NK-92 treated with Interleukin-12 subunit alpha and Interleukin-12 subunit beta, amount 100 ng/mL, for 24 hours (cell line): ENCODE data around the gene BPIFB3.
A peak's percentile ranks its signal among the peaks of the same experiment; 100 is the strongest.
"Not testable (repeated sequence)": the region's sequence is repeated elsewhere in the genome, so short reads cannot be mapped to it uniquely, and the experiment has no call there.

Experiments used
- DNase-seq: peaks from one replicate; lab custom pipeline; 2025; lab: John Stamatoyannopoulos, UW

The BPIFB3 gene

GRCh38 chr20:33091147-33091546, 37.4 kb downstream of the BPIFB3 start:
- DNase-seq: no peak

DNA sequence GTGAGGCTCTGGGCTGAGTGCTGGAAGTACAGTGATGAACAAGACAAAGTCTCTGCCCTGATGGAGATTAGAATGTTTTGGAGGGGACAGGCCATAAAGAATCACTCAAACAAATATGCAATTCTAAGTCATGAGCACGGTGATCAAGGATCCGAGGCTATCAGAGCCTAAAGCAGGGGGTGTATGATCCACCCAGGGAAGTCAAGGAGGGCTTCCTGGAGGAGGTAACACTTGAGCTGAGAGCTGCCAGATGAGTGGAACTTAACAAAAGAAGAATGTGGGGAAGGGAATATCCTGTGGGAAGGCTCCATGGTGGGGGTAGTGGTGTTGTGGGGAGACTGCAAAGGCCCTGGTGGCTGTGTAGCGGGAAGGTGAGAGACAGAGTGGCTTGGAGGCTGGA, 38.0 kb downstream of the BPIFB3 start:
- DNase-seq: no peak

DNA sequence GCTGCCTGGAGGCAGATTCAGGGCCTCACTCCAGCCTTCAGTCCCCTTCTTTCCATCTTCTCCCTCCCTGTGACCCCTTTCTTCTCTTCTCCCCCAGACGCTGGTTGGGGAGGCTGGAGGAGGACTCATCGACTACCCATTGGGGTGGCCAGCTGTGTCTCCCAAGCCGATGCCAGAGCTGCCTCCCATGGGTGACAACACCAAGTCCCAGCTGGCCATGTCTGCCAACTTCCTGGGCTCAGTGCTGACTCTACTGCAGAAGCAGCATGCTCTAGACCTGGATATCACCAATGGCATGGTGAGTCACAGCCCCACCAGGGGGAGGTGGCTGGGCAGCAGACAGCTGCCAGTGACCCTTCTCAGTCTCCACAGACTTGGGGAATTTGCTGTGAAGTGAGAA, 38.7 kb downstream of the BPIFB3 start:
- no peak for DNase-seq

- no peak for DNase-seq
These were observed 39.4 kb downstream of the BPIFB3 start for GRCh38 chr20:33093074-33093473.

GRCh38 chr20:33093582-33093981, 39.9 kb downstream of the BPIFB3 start:
- no peak for DNase-seq

DNA sequence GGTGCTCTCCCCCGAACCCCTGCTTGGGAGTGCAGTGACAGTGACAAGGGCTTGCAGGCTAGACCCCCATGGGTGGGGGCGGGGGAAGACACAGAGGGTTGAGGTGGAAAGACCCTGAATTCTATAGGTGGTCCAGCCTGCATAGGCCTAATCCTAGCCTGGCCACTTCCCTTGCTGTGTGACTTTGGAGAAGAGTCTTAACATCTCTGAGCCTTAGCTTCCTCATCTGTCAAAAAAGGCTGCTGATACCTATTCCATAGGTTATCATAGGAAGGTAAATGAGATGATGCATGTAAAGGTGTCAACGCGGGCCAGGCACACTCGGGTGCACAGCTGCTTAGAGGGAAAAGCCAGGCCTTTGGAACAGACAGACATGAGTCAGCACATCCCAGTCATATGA, 41.5 kb downstream of the BPIFB3 start:
- DNase-seq: no peak

DNA sequence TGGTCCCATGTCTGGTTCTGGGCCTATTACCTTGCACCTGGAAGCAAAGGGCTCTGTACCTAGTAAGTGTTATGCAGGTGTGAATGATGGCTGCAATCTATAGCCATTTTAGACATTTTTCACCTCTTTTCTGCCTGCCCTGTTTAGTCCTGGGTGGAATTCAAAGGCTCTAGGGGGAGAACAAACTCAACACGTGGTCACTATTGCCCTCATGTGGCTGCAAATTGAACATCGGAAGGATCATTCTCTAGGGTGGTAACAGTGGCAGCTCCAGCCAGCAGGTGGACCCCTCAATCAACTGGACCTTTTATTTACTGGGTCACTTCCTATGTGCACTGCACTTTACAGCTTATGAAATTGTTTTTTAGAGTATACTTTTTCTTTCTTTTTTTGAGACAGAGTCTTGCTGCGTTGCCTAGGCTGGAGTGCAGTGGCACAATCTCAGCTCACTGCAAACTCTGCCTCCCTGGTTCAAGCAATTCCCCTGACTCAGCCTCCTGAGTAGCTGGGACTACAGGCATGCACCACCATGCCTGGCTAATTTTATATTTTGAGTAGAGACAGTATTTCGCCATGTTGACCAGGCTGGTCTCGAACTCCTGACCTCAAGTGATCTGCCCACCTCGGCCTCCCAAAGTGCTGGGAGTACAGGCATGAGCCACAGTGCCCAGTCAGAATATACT, 42.3 kb downstream of the BPIFB3 start:
- peak; percentile 28 for DNase-seq

DNA sequence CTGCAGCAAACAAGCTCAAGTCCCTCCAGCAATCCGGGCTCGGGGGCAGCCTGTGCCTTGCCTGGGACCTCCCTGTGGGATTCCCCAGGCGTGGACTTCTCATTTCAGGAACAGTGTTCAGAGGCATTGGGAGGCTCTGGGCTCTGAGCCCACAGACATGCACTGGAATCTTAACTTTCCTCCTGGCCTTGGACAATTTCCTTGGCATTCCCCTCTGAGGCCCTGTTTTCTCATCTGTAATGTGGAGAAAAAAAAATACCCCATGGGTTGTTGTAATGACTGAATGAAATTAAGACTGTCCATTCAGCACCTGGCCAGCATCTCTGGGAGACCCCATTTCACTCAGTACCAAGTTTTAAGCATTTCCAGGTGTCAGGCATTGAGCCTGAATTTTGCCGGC, 43.3 kb downstream of the BPIFB3 start:
- DNase-seq: no peak

DNA sequence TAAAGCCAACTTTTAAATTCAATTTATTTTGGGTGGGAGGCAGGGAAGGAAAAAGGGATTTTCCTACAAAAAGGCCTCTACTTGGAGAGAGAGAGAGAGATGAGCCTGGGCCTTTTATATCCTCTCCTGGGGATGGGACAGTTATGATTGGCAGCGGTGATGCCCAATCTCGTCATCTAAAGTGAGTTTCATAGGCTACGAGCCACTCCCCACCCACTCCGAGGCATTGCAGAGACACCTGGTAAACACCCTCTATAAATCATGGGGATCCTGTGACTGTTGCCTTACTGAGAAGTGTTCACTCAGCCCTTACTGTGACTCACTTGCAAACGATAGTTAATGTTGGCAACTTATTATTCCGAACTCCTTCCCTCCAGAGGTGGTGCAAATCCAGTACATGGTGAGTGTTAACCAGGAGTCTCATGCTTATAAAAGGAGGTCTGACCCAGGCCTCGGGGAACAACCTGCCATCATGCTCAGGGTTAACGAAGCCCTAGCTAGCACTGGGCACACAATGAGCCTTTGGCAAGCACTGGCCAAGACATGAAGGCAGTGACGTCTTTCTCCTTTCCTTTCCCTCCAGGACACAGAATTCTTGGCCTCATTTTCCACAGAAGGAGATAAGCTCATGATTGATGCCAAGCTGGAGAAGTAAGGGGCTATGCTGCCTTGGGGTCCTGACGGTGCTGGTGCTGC, 46.3 kb downstream of the BPIFB3 start:
- no peak for DNase-seq

GRCh38 chr20:33103556-33103955, 49.9 kb downstream of the BPIFB3 start:
- DNase-seq: no peak

DNA sequence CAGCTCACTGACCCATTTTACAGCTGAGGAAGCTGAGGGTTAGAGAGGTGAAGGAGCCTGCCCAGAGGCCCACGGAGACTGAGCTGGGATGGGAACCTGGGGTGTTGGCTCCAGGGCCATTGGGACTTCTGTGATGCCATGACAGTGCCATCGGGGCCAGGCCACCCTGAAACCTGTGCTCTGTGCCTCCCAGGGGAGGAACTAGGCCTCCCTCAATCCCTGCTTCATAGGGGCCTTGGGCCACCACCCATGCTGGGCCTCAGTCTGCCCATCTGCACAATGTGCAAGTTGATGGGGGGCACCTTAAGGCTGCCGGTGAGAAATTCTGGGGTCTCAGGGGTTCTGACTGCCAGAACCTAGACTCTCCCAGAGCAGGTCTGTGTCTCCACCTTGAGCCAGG, 50.6 kb downstream of the BPIFB3 start:
- no peak for DNase-seq

GRCh38 chr20:33105316-33105924, 51.7 kb downstream of the BPIFB3 start:
- DNase-seq: no peak

- not testable (repeated sequence) for DNase-seq
These were observed 52.4 kb downstream of the BPIFB3 start for GRCh38 chr20:33106058-33106620.

DNA sequence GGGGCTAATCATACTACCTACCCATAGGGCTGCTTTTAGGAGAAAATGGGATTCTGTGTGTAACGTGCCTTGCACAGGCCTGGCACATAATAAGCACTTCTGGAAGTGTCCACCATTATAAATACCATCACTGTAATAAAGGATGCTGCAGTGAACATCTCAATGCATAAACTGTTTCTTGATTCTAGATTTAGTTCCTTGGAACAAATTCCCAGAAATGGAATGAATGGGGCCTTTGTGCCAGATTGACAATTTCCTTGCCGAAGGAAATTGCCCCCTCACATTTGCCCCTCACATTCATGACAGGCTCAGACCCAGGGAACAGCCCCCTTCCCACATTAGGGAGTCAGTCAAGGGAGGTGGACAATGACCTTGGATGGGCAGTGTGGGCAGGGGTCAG, 55.0 kb downstream of the BPIFB3 start:
- DNase-seq: no peak

GRCh38 chr20:33110147-33110825, 56.6 kb downstream of the BPIFB3 start:
- DNase-seq: no peak

DNA sequence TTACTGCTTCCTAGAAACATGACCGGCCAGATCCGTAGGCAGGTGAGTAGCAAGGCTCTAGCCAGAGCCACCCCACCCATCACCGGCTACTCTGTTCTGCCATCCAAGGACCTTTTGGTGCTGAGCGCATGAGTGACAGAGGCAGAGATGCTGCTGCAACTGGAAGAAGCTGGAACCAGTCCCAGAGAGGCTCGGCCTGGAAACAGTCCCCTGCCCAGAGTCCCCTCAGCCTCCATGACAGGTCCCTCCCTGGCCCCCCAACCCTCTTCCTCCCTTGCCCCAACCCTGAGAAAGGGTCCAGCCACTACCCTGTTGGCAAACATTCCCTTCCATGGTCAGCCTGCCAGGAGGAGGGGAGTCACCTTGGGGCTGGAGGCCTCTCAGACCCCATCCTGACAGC, 57.6 kb downstream of the BPIFB3 start:
- no peak for DNase-seq

GRCh38 chr20:33112547-33113386, 59.1 kb downstream of the BPIFB3 start:
- no peak for DNase-seq

- no peak for DNase-seq
These were observed 59.7 kb downstream of the BPIFB3 start for GRCh38 chr20:33113387-33113908.

GRCh38 chr20:33115501-33115900, 61.8 kb downstream of the BPIFB3 start:
- DNase-seq: not testable (repeated sequence)

- DNase-seq: no peak
These were observed 66.3 kb downstream of the BPIFB3 start for GRCh38 chr20:33119725-33120720.
